ENCODE measurements around the gene MPHOSPH8.

- TF ChIP-seq, protein P1, sequence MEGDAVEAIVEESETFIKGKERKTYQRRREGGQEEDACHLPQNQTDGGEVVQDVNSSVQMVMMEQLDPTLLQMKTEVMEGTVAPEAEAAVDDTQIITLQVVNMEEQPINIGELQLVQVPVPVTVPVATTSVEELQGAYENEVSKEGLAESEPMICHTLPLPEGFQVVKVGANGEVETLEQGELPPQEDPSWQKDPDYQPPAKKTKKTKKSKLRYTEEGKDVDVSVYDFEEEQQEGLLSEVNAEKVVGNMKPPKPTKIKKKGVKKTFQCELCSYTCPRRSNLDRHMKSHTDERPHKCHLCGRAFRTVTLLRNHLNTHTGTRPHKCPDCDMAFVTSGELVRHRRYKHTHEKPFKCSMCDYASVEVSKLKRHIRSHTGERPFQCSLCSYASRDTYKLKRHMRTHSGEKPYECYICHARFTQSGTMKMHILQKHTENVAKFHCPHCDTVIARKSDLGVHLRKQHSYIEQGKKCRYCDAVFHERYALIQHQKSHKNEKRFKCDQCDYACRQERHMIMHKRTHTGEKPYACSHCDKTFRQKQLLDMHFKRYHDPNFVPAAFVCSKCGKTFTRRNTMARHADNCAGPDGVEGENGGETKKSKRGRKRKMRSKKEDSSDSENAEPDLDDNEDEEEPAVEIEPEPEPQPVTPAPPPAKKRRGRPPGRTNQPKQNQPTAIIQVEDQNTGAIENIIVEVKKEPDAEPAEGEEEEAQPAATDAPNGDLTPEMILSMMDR (IDR thresholded peaks at IDR 0.05), result no peak
- no peak for TF ChIP-seq POLR2A (IDR thresholded peaks at IDR 0.05)
- no peak for TF ChIP-seq EP300 (IDR thresholded peaks at IDR 0.05)
Observed at GRCh38 chr13:19590423-19590822, 43.0 kb upstream of the MPHOSPH8 start.

Data from tibial nerve (tissue), 4 donors.